NCI-H2227 (cell line): ENCODE data around the gene SYNPO.

Experiments used
- DNase-seq: peaks from one replicate; lab custom pipeline; 2025; ENCODE audit not compliant: unreplicated experiment; lab: John Stamatoyannopoulos, UW

The SYNPO gene

GRCh38 chr5:150689120-150689519 lies 48.7 kb downstream of the SYNPO start:
- DNase-seq: no peak

- no peak for DNase-seq
These were observed 50.3 kb downstream of the SYNPO start for GRCh38 chr5:150690760-150691159.

- no peak for DNase-seq
These were observed 51.8 kb downstream of the SYNPO start for GRCh38 chr5:150692276-150692675.

GRCh38 chr5:150694612-150695011 lies 54.2 kb downstream of the SYNPO start:
- DNase-seq: no peak

GRCh38 chr5:150700246-150700593 lies 59.8 kb downstream of the SYNPO start:
- no peak for DNase-seq

GRCh38 chr5:150700594-150701377 lies 60.3 kb downstream of the SYNPO start, which contains the start of gene RBM22:
Gene RBM22 (minus strand): TSS chr5:150701062. CDS start chr5:150700985, 77 bp downstream.
- peak; percentile 91 for DNase-seq

GRCh38 chr5:150703762-150704161 lies 63.3 kb downstream of the SYNPO start:
- DNase-seq: no peak

- no peak for DNase-seq
These were observed 66.4 kb downstream of the SYNPO start for GRCh38 chr5:150706776-150707390.
